ENCODE measurements around the gene CRACR2B.

CRACR2B gene

DNA sequence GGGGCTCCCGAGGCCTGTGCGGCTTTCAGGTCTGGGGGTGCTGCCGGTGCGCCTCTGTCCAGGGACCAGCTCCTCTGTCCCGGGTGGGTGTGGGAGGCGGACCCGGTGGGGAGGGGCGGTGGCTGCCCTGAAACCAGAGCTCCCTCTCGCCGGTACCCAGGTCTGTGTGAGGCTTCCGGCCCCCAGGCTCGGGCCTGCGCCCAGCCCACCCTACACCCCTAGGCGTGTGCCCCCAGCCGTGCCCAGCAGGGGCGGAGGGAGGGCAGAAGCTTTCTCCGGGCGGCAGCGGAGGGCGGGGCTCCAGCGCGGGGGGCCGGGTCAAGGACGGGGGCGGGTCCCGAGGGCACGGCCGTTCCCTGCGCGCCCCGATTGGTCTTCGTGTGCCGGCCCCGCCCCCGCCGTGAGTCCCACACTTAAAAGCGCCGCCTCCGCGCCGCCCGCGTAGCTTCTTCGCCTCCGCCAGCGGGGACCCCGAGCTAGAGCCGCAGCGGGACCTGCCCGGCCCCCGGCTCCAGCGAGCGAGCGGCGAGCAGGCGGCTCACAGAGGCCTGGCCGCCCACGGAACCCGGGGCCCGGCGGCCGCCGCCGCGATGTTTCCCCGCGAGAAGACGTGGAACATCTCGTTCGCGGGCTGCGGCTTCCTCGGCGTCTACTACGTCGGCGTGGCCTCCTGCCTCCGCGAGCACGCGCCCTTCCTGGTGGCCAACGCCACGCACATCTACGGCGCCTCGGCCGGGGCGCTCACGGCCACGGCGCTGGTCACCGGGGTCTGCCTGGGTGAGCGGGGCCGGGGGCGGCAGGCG lies 8.4 kb upstream of the CRACR2B start:
- H3K4me3 ChIP-seq (ENCODE audit: low read depth, low read length) = peak overlapping the region; percentile 94
- H3K27ac ChIP-seq (ENCODE audit: extremely low read depth, low read depth, low read length) = peak overlapping the region; percentile 81
- H3K36me3 ChIP-seq (ENCODE audit: control insufficient read depth in 2 of 2, insufficient read depth in 1 of 2, low read length in 2 of 2) = peaks cover 4 to 37% of the 10 kb centered on the region in 2 experiments; a peak in 2 of 3 replicates
- ChIA-PET POLR2A (interaction anchor here (0.7 to 11.4 kb wide), 18 partner anchors 9 to 612 kb away, joined by 3 to 202 read pairs (median 6); partner anchors contain the start of genes BET1L, CD151, CEND1 and CRACR2B), CTCF (interaction anchor here (0.9 to 2.1 kb wide), 2 partner anchors 15 to 21 kb away, joined by 3 to 5 read pairs; partner anchors contain the start of gene PIDD1)
- 0 out of 2 replicates have a peak, but pooled peaks cover 3% of the 10 kb centered on the region for H3K4me1 ChIP-seq (ENCODE audit: control insufficient read depth, insufficient read depth, low read length)
- H3K9me3 ChIP-seq (ENCODE audit: control insufficient read depth, insufficient read depth, low read depth, low read length) = no peaks in the 10 kb centered on the region
- TF ChIP-seq ZNF426 (tag by site-specific recombination; IDR thresholded peaks at IDR 0.05) (no peak), KLF9 (tag by site-specific recombination; IDR thresholded peaks at IDR 0.05; ENCODE audit: low read depth) (peak; percentile 73), ZNF510 (tag by site-specific recombination; IDR thresholded peaks at IDR 0.05; ENCODE audit: insufficient replicate concordance) (no peak), ZNF354C (tag by site-specific recombination; IDR thresholded peaks at IDR 0.05; ENCODE audit: borderline replicate concordance, low read depth) (no peak), ZNF654 (tag by site-specific recombination; IDR thresholded peaks at IDR 0.05; ENCODE audit: low read depth) (no peak), YY1 (tag by site-specific recombination; IDR thresholded peaks at IDR 0.05) (no peak), ZNF175 (tag by site-specific recombination; IDR thresholded peaks at IDR 0.05) (no peak), GLI4 (tag by site-specific recombination; IDR thresholded peaks at IDR 0.05) (no peak), ZNF133 (tag by site-specific recombination; IDR thresholded peaks at IDR 0.05) (no peak), GFI1B (tag by site-specific recombination; IDR thresholded peaks at IDR 0.05) (no peak), ZNF514 (tag by site-specific recombination; IDR thresholded peaks at IDR 0.05) (no peak), SP3 (tag by site-specific recombination; IDR thresholded peaks at IDR 0.05) (peak; percentile 72), PRDM1 (tag by site-specific recombination; IDR thresholded peaks at IDR 0.05) (no peak), ZNF324 (tag by site-specific recombination; IDR thresholded peaks at IDR 0.05) (no peak), KLF1 (tag by site-specific recombination; IDR thresholded peaks at IDR 0.05) (peak; percentile 78), ZNF843 (tag by site-specific recombination; IDR thresholded peaks at IDR 0.05) (no peak), ZIC2 (tag by site-specific recombination; IDR thresholded peaks at IDR 0.05) (peak; percentile 67), KLF16 (tag by site-specific recombination; IDR thresholded peaks at IDR 0.05) (0 out of 2 replicates have a peak, but pooled peaks have one; percentile 34), ZNF629 (tag by site-specific recombination; IDR thresholded peaks at IDR 0.05) (no peak), HOXC10 (CRISPR knock-in tag; IDR thresholded peaks at IDR 0.05) (0 out of 2 replicates have a peak, but pooled peaks have one; percentile 77), ZFP41 (tag by site-specific recombination; IDR thresholded peaks at IDR 0.05; ENCODE audit: borderline replicate concordance) (no peak), ZBTB21 (tag by site-specific recombination; IDR thresholded peaks at IDR 0.05) (no peak), SCRT1 (tag by site-specific recombination; IDR thresholded peaks at IDR 0.05; ENCODE audit: borderline replicate concordance) (no peak), ZNF223 (tag by site-specific recombination; IDR thresholded peaks at IDR 0.05) (no peak), ZBTB8A (tag by site-specific recombination; IDR thresholded peaks at IDR 0.05) (peak; percentile 90), ZFHX2 (tag by site-specific recombination; conservative IDR thresholded peaks at IDR 0.05) (peak; percentile 84), ZNF121 (tag by site-specific recombination; IDR thresholded peaks at IDR 0.05) (no peak)
- TF ChIP-seq, protein P1, sequence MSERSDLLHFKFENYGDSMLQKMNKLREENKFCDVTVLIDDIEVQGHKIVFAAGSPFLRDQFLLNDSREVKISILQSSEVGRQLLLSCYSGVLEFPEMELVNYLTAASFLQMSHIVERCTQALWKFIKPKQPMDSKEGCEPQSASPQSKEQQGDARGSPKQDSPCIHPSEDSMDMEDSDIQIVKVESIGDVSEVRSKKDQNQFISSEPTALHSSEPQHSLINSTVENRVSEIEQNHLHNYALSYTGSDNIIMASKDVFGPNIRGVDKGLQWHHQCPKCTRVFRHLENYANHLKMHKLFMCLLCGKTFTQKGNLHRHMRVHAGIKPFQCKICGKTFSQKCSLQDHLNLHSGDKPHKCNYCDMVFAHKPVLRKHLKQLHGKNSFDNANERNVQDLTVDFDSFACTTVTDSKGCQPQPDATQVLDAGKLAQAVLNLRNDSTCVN (tag by site-specific recombination; optimal IDR thresholded peaks at IDR 0.05) = peak; percentile 56
- TF ChIP-seq, protein P2, sequence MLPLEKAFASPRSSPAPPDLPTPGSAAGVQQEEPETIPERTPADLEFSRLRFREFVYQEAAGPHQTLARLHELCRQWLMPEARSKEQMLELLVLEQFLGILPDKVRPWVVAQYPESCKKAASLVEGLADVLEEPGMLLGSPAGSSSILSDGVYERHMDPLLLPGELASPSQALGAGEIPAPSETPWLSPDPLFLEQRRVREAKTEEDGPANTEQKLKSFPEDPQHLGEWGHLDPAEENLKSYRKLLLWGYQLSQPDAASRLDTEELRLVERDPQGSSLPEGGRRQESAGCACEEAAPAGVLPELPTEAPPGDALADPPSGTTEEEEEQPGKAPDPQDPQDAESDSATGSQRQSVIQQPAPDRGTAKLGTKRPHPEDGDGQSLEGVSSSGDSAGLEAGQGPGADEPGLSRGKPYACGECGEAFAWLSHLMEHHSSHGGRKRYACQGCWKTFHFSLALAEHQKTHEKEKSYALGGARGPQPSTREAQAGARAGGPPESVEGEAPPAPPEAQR (tag by site-specific recombination; IDR thresholded peaks at IDR 0.05) = no peak
- TF ChIP-seq, protein P3, sequence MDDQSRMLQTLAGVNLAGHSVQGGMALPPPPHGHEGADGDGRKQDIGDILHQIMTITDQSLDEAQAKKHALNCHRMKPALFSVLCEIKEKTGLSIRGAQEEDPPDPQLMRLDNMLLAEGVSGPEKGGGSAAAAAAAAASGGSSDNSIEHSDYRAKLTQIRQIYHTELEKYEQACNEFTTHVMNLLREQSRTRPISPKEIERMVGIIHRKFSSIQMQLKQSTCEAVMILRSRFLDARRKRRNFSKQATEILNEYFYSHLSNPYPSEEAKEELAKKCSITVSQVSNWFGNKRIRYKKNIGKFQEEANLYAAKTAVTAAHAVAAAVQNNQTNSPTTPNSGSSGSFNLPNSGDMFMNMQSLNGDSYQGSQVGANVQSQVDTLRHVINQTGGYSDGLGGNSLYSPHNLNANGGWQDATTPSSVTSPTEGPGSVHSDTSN (CRISPR knock-in tag; IDR thresholded peaks at IDR 0.05) = peak; percentile 37; the same call in 1 of the 2 replicates
- TF ChIP-seq, protein P4, sequence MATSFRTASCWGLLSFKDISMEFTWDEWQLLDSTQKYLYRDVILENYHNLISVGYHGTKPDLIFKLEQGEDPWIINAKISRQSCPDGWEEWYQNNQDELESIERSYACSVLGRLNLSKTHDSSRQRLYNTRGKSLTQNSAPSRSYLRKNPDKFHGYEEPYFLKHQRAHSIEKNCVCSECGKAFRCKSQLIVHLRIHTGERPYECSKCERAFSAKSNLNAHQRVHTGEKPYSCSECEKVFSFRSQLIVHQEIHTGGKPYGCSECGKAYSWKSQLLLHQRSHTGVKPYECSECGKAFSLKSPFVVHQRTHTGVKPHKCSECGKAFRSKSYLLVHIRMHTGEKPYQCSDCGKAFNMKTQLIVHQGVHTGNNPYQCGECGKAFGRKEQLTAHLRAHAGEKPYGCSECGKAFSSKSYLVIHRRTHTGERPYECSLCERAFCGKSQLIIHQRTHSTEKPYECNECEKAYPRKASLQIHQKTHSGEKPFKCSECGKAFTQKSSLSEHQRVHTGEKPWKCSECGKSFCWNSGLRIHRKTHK (tag by site-specific recombination; IDR thresholded peaks at IDR 0.05) = no peak
- TF ChIP-seq, protein P5, sequence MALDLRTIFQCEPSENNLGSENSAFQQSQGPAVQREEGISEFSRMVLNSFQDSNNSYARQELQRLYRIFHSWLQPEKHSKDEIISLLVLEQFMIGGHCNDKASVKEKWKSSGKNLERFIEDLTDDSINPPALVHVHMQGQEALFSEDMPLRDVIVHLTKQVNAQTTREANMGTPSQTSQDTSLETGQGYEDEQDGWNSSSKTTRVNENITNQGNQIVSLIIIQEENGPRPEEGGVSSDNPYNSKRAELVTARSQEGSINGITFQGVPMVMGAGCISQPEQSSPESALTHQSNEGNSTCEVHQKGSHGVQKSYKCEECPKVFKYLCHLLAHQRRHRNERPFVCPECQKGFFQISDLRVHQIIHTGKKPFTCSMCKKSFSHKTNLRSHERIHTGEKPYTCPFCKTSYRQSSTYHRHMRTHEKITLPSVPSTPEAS (tag by site-specific recombination; IDR thresholded peaks at IDR 0.05) = no peak

All from HEK293 (cell line).